Measurements from ENCODE around the gene LMTK2.
A peak's percentile ranks its signal among the peaks of the same experiment; 100 is the strongest.

LMTK2 gene

GRCh38 chr7:98223351-98223897 lies 116.8 kb downstream of the LMTK2 start:
- H3K4me2 ChIP-seq: peak overlapping the region in 9 of 11 experiments; percentile 18 to 76 (median 61); a peak in 17 of 22 replicates
- H4K20me1 ChIP-seq: peaks cover 0 to 39% (median 0%) of the 10 kb centered on the region in 11 experiments; a peak in 8 of 22 replicates
- H3K9ac ChIP-seq: no peak overlapping the region
- H3K36me3 ChIP-seq: peaks cover 0 to 83% (median 21%) of the 10 kb centered on the region in 11 experiments; a peak in 14 of 22 replicates
- no peak for TF ChIP-seq Cebpa-rat (IDR thresholded peaks at IDR 0.05)
- H3K4me3 ChIP-seq: no peak overlapping the region
- H3K27ac ChIP-seq: no peak overlapping the region
- peaks cover 4 to 40% (median 24%) of the 10 kb centered on the region in 10 experiments for H3K4me1 ChIP-seq
- H3K9me3 ChIP-seq (replicated peaks in 1 of 11): no peaks in the 10 kb centered on the region
- H3K27me3 ChIP-seq: no peaks in the 10 kb centered on the region

GRCh38 chr7:98223898-98224700 lies 117.4 kb downstream of the LMTK2 start:
- no peaks in the 10 kb centered on the region for H3K9me3 ChIP-seq (replicated peaks in 1 of 11)
- peaks cover 0 to 42% (median 28%) of the 10 kb centered on the region in 10 experiments; a peak in 17 of 20 replicates for H3K4me1 ChIP-seq
- H3K27me3 ChIP-seq: no peaks in the 10 kb centered on the region
- peak overlapping the region in 9 of 11 experiments; percentile 18 to 76 (median 61); a peak in 17 of 22 replicates for H3K4me2 ChIP-seq
- peaks cover 0 to 89% (median 21%) of the 10 kb centered on the region in 11 experiments; a peak in 14 of 22 replicates for H3K36me3 ChIP-seq
- H3K9ac ChIP-seq: no peak overlapping the region
- no peak overlapping the region for H3K27ac ChIP-seq
- no peak overlapping the region for H3K4me3 ChIP-seq
- peaks cover 0 to 45% (median 4%) of the 10 kb centered on the region in 11 experiments; a peak in 14 of 22 replicates for H4K20me1 ChIP-seq
- no peak for TF ChIP-seq Cebpa-rat (IDR thresholded peaks at IDR 0.05)

DNA sequence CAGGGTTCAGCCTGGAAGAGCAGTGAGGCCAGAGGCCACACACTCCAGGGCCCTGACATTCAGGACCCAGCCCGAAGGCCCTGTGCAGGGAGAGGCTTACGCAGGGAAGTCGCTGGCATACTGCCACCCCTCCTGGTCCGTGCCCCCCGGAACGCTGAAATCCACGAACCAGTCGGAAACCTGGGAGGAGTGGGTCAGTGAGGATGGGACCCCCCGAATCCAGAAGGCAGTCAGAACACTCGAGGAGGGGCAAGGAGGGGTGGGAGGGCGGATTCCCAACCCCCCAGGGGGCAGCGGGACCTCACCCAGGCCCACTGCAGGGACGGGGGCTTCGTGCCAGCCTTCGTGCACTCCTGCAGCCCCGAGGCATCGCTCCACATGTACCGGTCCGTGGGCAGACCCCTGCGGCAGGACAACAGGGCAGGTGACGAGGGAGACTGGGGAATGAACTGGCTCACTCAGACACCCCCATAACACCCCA lies 118.1 kb downstream of the LMTK2 start:
- Histone ChIP-seq H3K27me3 (no peaks in the 10 kb centered on the region), H3K36me3 (peaks cover 0 to 89% (median 21%) of the 10 kb centered on the region in 11 experiments; a peak in 14 of 22 replicates), H4K20me1 (peaks cover 0 to 47% (median 8%) of the 10 kb centered on the region in 11 experiments; a peak in 14 of 22 replicates), H3K4me3 (no peak overlapping the region), H3K4me2 (no peak overlapping the region), H3K9ac (no peak overlapping the region), H3K27ac (no peak overlapping the region), H3K4me1 (peaks cover 0 to 44% (median 35%) of the 10 kb centered on the region in 10 experiments; a peak in 17 of 20 replicates), H3K9me3 (replicated peaks in 1 of 11) (no peaks in the 10 kb centered on the region)
- TF ChIP-seq Cebpa-rat (IDR thresholded peaks at IDR 0.05): no peak

DNA sequence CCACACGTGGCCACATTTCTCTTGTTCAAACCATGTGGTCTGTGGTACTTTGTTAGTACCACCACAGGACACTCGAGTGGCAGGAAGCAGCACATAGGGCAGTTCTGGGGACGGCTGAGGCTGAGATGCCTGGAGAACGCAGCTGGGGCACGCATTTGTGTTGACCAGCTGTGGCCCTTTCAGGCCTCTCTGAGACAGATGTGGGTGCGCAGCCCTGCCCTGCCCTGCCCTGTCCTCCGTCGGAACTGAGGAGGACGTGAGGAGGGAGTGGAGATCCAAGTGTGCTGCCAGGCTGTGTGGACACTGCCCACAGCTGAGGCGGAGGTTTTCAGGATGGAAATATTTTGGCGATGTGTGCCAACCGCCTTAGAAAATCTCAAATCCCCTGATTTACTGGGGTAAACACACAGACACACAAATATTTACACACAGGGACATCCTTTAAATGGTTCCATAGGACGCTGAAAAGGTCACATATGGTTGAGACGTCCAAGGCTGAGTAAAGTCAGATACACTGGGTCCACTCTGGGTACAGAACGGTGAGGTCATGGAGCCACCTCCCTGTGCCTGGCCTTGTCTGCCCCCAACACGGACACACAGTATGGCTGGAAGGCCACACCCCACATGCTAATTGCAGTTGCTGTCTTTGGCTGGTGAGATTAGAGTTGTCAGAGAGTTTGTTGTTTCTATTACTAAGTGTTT lies 119.4 kb downstream of the LMTK2 start:
- no peak for TF ChIP-seq Cebpa-rat (IDR thresholded peaks at IDR 0.05)
- Histone ChIP-seq H3K4me2 (no peak overlapping the region), H3K36me3 (peaks cover 0 to 91% (median 21%) of the 10 kb centered on the region in 11 experiments; a peak in 14 of 22 replicates), H3K27ac (no peak overlapping the region), H3K4me3 (no peak overlapping the region), H3K4me1 (peaks cover 0 to 50% (median 38%) of the 10 kb centered on the region in 10 experiments; a peak in 17 of 20 replicates), H3K9me3 (replicated peaks in 1 of 11) (no peaks in the 10 kb centered on the region), H3K9ac (no peak overlapping the region), H3K27me3 (no peaks in the 10 kb centered on the region), H4K20me1 (peaks cover 0 to 61% (median 16%) of the 10 kb centered on the region in 11 experiments; a peak in 13 of 22 replicates)

DNA sequence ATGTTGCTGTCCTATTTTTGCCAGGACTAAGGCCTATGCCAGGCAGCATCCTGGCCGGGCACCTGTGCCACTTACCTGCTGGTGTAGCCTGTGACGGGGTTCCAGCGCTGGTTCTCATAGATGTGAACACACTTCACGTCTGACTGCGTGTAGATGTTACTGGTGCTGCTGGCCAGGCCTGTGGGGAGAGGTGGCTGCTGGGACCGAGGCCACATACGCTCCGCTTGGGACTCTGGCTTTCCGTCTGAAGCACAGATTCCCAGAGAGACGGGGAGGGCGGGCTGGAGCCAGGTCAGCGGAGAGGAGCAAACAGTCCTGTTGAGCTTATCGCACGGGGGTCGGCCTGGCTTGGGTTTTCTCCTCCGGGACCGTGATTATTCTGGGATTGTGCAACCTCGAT lies 121.3 kb downstream of the LMTK2 start:
- Histone ChIP-seq H3K27me3 (no peaks in the 10 kb centered on the region), H3K4me3 (no peak overlapping the region), H3K4me2 (peak overlapping the region in 8 of 11 experiments; percentile 39 to 78 (median 74); a peak in 14 of 22 replicates), H3K9me3 (replicated peaks in 1 of 11) (no peaks in the 10 kb centered on the region), H4K20me1 (peaks cover 0 to 55% (median 16%) of the 10 kb centered on the region in 11 experiments; a peak in 13 of 22 replicates), H3K27ac (no peak overlapping the region; a peak in 1 of 22 replicates), H3K9ac (peak overlapping the region in 3 of 11 experiments; percentile 11 to 28 (median 18); a peak in 1 of 22 replicates), H3K36me3 (peaks cover 0 to 75% (median 8%) of the 10 kb centered on the region in 11 experiments; a peak in 11 of 22 replicates), H3K4me1 (peaks cover 11 to 58% (median 49%) of the 10 kb centered on the region in 10 experiments)
- TF ChIP-seq Cebpa-rat (IDR thresholded peaks at IDR 0.05): no peak; a peak in 1 of 22 replicates

DNA sequence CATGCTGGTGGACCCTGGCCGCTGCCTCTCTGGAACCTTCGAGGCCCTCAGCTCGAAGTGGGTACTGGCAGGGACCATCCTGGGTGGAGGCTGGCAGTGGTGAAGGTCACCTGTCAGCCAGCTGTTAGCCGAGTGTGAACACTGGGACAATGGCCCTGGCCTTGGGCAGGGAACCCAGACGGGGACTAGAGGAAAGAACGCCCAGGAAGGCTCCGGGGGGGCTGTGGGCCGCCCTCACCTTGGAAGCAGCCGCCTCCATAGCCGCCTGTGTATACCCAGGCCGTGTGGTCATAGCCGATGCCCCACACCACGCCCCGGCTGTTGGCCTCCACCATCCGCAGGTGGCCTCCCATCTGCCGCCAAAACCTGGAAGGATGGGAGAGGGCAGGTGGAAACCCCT lies 122.1 kb downstream of the LMTK2 start:
- peak overlapping the region in 9 of 11 experiments; percentile 15 to 78 (median 73); a peak in 17 of 22 replicates for H3K4me2 ChIP-seq
- TF ChIP-seq Cebpa-rat (IDR thresholded peaks at IDR 0.05): no peak
- H3K36me3 ChIP-seq: peaks cover 0 to 84% (median 8%) of the 10 kb centered on the region in 11 experiments; a peak in 11 of 22 replicates
- H3K9ac ChIP-seq: peak overlapping the region in 4 of 11 experiments; percentile 11 to 35 (median 23); a peak in 2 of 22 replicates
- no peaks in the 10 kb centered on the region for H3K9me3 ChIP-seq (replicated peaks in 1 of 11)
- H4K20me1 ChIP-seq: peaks cover 0 to 60% (median 16%) of the 10 kb centered on the region in 11 experiments; a peak in 13 of 22 replicates
- no peak overlapping the region for H3K27ac ChIP-seq
- H3K4me3 ChIP-seq: no peak overlapping the region
- H3K27me3 ChIP-seq: no peaks in the 10 kb centered on the region
- H3K4me1 ChIP-seq: peaks cover 11 to 59% (median 49%) of the 10 kb centered on the region in 10 experiments

DNA sequence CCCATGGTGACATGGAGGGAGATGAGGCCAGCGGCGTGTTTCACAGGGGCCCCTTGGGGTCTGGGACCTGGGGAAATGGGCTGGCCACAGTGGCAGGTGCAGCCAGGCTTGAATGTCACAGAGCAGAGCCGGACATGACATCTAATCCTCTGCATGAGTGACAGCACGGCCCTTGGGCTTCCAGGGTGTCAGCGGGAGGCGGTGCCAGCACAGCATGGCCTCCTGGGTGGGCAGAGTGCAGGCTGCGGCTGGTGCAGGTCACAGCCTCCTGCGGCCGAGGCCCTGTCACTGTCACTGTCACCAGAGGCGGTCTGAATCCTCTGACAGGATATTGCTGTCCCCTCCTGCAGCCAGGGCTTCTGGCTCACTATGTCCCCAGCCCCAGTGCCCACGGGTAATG lies 122.8 kb downstream of the LMTK2 start:
- H4K20me1 ChIP-seq: peaks cover 0 to 53% (median 16%) of the 10 kb centered on the region in 11 experiments; a peak in 13 of 22 replicates
- H3K4me1 ChIP-seq: peaks cover 11 to 54% (median 42%) of the 10 kb centered on the region in 10 experiments
- no peaks in the 10 kb centered on the region for H3K9me3 ChIP-seq (replicated peaks in 1 of 11)
- peak overlapping the region in 2 of 11 experiments; percentile 18 to 28; a peak in 3 of 22 replicates for H3K9ac ChIP-seq
- peak overlapping the region in 9 of 11 experiments; percentile 21 to 78 (median 73); a peak in 17 of 22 replicates for H3K4me2 ChIP-seq
- H3K27me3 ChIP-seq: no peaks in the 10 kb centered on the region
- no peak overlapping the region for H3K27ac ChIP-seq
- no peak for TF ChIP-seq Cebpa-rat (IDR thresholded peaks at IDR 0.05)
- no peak overlapping the region for H3K4me3 ChIP-seq
- H3K36me3 ChIP-seq: peaks cover 0 to 83% (median 8%) of the 10 kb centered on the region in 11 experiments; a peak in 11 of 22 replicates

All from BLaER1 treated with 17β-estradiol and CSF1 and Interleukin-3, amounts not matched to agents 10 nM and 100 nM (cell line).